HepG2 (cell line): ENCODE data around the gene ITGAE. TPM values are rescaled to one million over a fixed set of nuclear protein-coding genes. Genes with fewer than 3 reads are reported as not detected.

Experiments used
- BRD4 ChIP-seq: sonication (generic); formaldehyde crosslinking; IDR thresholded peaks from 2 replicates; pipeline ENCODE4 v1.4.0; 2020; ENCODE audit warnings: missing genetic modification reagents
- DMAP1 ChIP-seq: IDR thresholded peaks from 2 replicates; pipeline ENCODE4 v1.6.1; 2016
- FOXA3 ChIP-seq: IDR thresholded peaks from 2 replicates; pipeline ENCODE4 v1.6.1; 2016; ENCODE audit warnings: missing genetic modification reagents, missing compliant biosample characterization
- MED13 ChIP-seq: sonication (generic); formaldehyde crosslinking; IDR thresholded peaks from 2 replicates; pipeline ENCODE4 v1.5.0; 2020; ENCODE audit warnings: missing genetic modification reagents
- MZF1 ChIP-seq: sonication (generic); formaldehyde crosslinking; IDR thresholded peaks from 2 replicates; pipeline ENCODE4 v1.8.1; 2023; ENCODE audit warnings: mild to moderate bottlenecking, missing genetic modification reagents, borderline replicate concordance
- PHF20 ChIP-seq: sonication (generic); formaldehyde crosslinking; IDR thresholded peaks from 2 replicates; pipeline ENCODE4 v1.5.0; 2020; ENCODE audit warnings: mild to moderate bottlenecking, missing genetic modification reagents
- PHF8 ChIP-seq: sonication (generic); formaldehyde crosslinking; IDR thresholded peaks from 2 replicates; pipeline ENCODE4 v1.5.0; 2020; ENCODE audit warnings: missing genetic modification reagents
- POLR2G ChIP-seq: fragments of 200-400 bp; formaldehyde crosslinking; IDR thresholded peaks from 2 replicates; pipeline ENCODE4 v1.6.1; 2018; ENCODE audit warnings: mild to moderate bottlenecking, low read depth, low read length, moderate library complexity
- SKI ChIP-seq: fragments of 450-650 bp; IDR thresholded peaks from one replicate; pipeline ENCODE4 v1.6.1; 2018; ENCODE audit warnings: mild to moderate bottlenecking; ENCODE audit not compliant: partially characterized antibody
- SP4 ChIP-seq: sonication (generic); formaldehyde crosslinking; IDR thresholded peaks from 2 replicates; pipeline ENCODE4 v1.8.1; 2023; ENCODE audit warnings: mild to moderate bottlenecking, missing genetic modification reagents
- SRY ChIP-seq: sonication (generic); formaldehyde crosslinking; IDR thresholded peaks from 2 replicates; pipeline ENCODE4 v1.8.0; 2022; ENCODE audit warnings: mild to moderate bottlenecking, missing genetic modification reagents
- TSC22D2 ChIP-seq: sonication (generic); formaldehyde crosslinking; IDR thresholded peaks from 2 replicates; pipeline ENCODE4 v1.5.1; 2020; ENCODE audit warnings: missing genetic modification reagents, mild to moderate bottlenecking, borderline replicate concordance
- YEATS2 ChIP-seq: sonication (generic); formaldehyde crosslinking; IDR thresholded peaks from 2 replicates; pipeline ENCODE4 v1.4.0; 2020; ENCODE audit warnings: missing genetic modification reagents, borderline replicate concordance
- ZBTB38 ChIP-seq: sonication (generic); formaldehyde crosslinking; IDR thresholded peaks from 2 replicates; pipeline ENCODE4 v1.5.1; 2020; ENCODE audit warnings: mild to moderate bottlenecking, missing genetic modification reagents
- ZIK1 ChIP-seq: sonication (generic); formaldehyde crosslinking; IDR thresholded peaks from 2 replicates; pipeline ENCODE4 v1.5.0; 2020; ENCODE audit warnings: mild to moderate bottlenecking, low read depth, missing genetic modification reagents, borderline replicate concordance
- ZNF138 ChIP-seq: sonication (generic); formaldehyde crosslinking; IDR thresholded peaks from 2 replicates; pipeline ENCODE4 v1.5.0; 2020; ENCODE audit warnings: mild to moderate bottlenecking, low read depth, missing genetic modification reagents
- ZNF557 ChIP-seq: sonication (generic); formaldehyde crosslinking; IDR thresholded peaks from 2 replicates; pipeline ENCODE4 v1.4.0; 2020; ENCODE audit warnings: missing genetic modification reagents
- ZNF558 ChIP-seq: sonication (generic); formaldehyde crosslinking; IDR thresholded peaks from 2 replicates; pipeline ENCODE4 v1.9.0; 2022; ENCODE audit warnings: mild to moderate bottlenecking, missing genetic modification reagents, borderline replicate concordance
- ZNF577 ChIP-seq: sonication (generic); formaldehyde crosslinking; IDR thresholded peaks from 2 replicates; pipeline ENCODE4 v1.4.0; 2020; ENCODE audit warnings: mild to moderate bottlenecking, low read depth, missing genetic modification reagents, borderline replicate concordance
- ZNF883 ChIP-seq: sonication (generic); formaldehyde crosslinking; IDR thresholded peaks from 2 replicates; pipeline ENCODE4 v1.5.1; 2020; ENCODE audit warnings: mild to moderate bottlenecking, missing genetic modification reagents; ENCODE audit errors: not compliant biosample characterization
- polyA plus RNA-seq, 8 experiments: library from polyadenylated mRNA; depleted of rRNA in 3 of 8; stranded (reverse) in 7 of 8; unstranded in 1 of 8; fragments of >200 nt; fragmentation: Illumina TruSeq in 4 of 8; extraction: Trizol in 4 of 8; gene quantifications; 2 replicates each; pipeline versions ENCODE4 v1.2.1 to v1.2.3, GENCODE V29; 2011 to 2016; ENCODE audit warnings: low read depth in 4 of 8, missing spikeins in 1 of 8, mixed read lengths in 1 of 8; ENCODE audit not compliant: insufficient read depth in 1 of 8
- total RNA-seq, 5 experiments: library from RNA; depleted of rRNA; stranded (reverse); fragments of >200 nt; fragmentation: Illumina TruSeq; extraction: Trizol; gene quantifications; 2 replicates each; pipeline ENCODE4 v1.2.3, GENCODE V29; 2016; ENCODE audit warnings: low read depth in 1 of 5
- TF ChIP-seq, protein P1 (sequence below): sonication (generic); formaldehyde crosslinking; IDR thresholded peaks from 2 replicates; pipeline ENCODE4 v1.5.0; 2020; ENCODE audit warnings: mild to moderate bottlenecking, missing genetic modification reagents, moderate library complexity
- TF ChIP-seq, protein P2 (sequence below): IDR thresholded peaks from 2 replicates; pipeline ENCODE4 v1.6.1; 2012; ENCODE audit warnings: low read depth, low read length, improper control_type of control experiment
- TF ChIP-seq, protein P3 (sequence below): sonication (generic); formaldehyde crosslinking; IDR thresholded peaks from 2 replicates; pipeline ENCODE4 v1.8.0; 2022; ENCODE audit warnings: mild to moderate bottlenecking, missing genetic modification reagents, moderate library complexity
- TF ChIP-seq, protein P4 (sequence below): sonication (generic); formaldehyde crosslinking; IDR thresholded peaks from 2 replicates; pipeline ENCODE4 v1.5.0; 2020; ENCODE audit warnings: missing genetic modification reagents, mild to moderate bottlenecking, borderline replicate concordance

ITGAE gene
- total and polyA plus RNA-seq, 2 of the 13 experiments (the other 11 are each of a cell fraction or from before 2014, with no cell fraction given): 42.3 to 49.0 TPM

DNA sequence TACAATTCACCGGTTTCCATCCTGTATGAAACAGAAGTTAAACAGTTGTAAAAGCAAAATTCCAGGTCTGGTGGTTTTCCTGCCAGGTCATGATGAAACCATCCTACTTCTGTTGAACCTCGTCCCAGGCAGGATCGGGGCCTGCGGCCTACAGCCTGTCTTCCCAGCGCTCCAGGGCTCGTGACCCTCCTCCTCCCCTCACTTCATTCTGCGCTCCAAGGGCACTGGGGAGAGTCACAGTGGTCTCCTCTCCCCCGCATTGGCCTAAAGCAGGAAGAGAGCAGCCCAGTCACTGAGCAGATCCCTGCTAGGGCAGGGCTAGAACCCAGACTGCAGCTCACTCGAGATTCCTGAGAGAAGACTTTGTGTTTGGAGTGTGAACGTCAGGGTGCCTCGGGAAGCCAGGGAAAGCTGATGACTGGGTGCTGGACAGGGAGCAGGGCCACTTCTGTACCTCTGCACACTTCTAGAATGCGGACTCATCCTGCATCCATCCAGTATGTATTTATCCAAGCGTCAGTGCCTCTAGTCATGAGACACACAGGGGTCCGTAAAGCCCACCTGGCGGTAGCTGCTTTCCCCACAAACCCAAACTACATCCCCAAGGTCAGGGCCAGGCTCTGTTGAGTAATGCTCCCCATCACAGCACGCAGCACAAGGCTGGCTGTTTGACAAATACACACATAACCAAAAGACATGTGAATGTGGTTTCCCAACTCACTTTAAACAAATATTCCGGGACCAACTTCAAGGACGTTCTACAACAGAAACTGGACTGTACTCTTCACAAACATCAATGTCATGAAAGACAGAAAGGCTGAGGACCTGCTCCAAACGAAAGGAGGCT lies 1.7 kb upstream of the ITGAE start (continued):
- peak; percentile 65 for TF ChIP-seq SP4 (CRISPR knock-in tag)
- peak; percentile 91 for TF ChIP-seq BRD4 (CRISPR knock-in tag)
- peak; percentile 95 for TF ChIP-seq MED13 (CRISPR knock-in tag)
- TF ChIP-seq ZNF138 (CRISPR knock-in tag): no peak
- TF ChIP-seq, protein P1, sequence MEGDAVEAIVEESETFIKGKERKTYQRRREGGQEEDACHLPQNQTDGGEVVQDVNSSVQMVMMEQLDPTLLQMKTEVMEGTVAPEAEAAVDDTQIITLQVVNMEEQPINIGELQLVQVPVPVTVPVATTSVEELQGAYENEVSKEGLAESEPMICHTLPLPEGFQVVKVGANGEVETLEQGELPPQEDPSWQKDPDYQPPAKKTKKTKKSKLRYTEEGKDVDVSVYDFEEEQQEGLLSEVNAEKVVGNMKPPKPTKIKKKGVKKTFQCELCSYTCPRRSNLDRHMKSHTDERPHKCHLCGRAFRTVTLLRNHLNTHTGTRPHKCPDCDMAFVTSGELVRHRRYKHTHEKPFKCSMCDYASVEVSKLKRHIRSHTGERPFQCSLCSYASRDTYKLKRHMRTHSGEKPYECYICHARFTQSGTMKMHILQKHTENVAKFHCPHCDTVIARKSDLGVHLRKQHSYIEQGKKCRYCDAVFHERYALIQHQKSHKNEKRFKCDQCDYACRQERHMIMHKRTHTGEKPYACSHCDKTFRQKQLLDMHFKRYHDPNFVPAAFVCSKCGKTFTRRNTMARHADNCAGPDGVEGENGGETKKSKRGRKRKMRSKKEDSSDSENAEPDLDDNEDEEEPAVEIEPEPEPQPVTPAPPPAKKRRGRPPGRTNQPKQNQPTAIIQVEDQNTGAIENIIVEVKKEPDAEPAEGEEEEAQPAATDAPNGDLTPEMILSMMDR (CRISPR knock-in tag): peak; percentile 31; the same call in 1 of the 2 replicates
- 0 out of 2 replicates have a peak, but pooled peaks have one; percentile 12 for TF ChIP-seq ZNF557 (CRISPR knock-in tag)
- TF ChIP-seq SKI: peak; percentile 92
- no peak for TF ChIP-seq ZNF558 (CRISPR knock-in tag)
- peak; percentile 76; the same call in 1 of the 2 replicates for TF ChIP-seq YEATS2 (CRISPR knock-in tag)
- TF ChIP-seq TSC22D2: no peak
- TF ChIP-seq, protein P2, sequence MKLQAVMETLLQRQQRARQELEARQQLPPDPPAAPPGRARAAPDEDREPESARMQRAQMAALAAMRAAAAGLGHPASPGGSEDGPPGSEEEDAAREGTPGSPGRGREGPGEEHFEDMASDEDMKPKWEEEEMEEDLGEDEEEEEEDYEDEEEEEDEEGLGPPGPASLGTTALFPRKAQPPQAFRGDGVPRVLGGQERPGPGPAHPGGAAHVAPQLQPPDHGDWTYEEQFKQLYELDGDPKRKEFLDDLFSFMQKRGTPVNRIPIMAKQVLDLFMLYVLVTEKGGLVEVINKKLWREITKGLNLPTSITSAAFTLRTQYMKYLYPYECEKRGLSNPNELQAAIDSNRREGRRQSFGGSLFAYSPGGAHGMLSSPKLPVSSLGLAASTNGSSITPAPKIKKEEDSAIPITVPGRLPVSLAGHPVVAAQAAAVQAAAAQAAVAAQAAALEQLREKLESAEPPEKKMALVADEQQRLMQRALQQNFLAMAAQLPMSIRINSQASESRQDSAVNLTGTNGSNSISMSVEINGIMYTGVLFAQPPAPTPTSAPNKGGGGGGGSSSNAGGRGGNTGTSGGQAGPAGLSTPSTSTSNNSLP: 0 out of 2 replicates have a peak, but pooled peaks have one; percentile 17
- TF ChIP-seq ZNF883 (CRISPR knock-in tag): no peak
- TF ChIP-seq ZIK1 (CRISPR knock-in tag): peak; percentile 37; the same call in 1 of the 2 replicates
- peak; percentile 83 for TF ChIP-seq ZBTB38
- peak; percentile 89 for TF ChIP-seq DMAP1 (CRISPR knock-in tag)
- peak; percentile 79 for TF ChIP-seq POLR2G
- TF ChIP-seq FOXA3 (CRISPR knock-in tag): peak; percentile 98
- TF ChIP-seq ZNF577 (CRISPR knock-in tag): no peak
- TF ChIP-seq, protein P3, sequence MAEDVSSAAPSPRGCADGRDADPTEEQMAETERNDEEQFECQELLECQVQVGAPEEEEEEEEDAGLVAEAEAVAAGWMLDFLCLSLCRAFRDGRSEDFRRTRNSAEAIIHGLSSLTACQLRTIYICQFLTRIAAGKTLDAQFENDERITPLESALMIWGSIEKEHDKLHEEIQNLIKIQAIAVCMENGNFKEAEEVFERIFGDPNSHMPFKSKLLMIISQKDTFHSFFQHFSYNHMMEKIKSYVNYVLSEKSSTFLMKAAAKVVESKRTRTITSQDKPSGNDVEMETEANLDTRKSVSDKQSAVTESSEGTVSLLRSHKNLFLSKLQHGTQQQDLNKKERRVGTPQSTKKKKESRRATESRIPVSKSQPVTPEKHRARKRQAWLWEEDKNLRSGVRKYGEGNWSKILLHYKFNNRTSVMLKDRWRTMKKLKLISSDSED: no peak
- no peak; the same call in 1 of the 2 replicates for TF ChIP-seq SRY
- TF ChIP-seq, protein P4, sequence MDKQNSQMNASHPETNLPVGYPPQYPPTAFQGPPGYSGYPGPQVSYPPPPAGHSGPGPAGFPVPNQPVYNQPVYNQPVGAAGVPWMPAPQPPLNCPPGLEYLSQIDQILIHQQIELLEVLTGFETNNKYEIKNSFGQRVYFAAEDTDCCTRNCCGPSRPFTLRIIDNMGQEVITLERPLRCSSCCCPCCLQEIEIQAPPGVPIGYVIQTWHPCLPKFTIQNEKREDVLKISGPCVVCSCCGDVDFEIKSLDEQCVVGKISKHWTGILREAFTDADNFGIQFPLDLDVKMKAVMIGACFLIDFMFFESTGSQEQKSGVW (CRISPR knock-in tag): no peak
- TF ChIP-seq MZF1 (CRISPR knock-in tag): no peak
- TF ChIP-seq PHF20: 0 out of 2 replicates have a peak, but pooled peaks have one; percentile 40
- TF ChIP-seq PHF8 (CRISPR knock-in tag): peak; percentile 62; the same call in 1 of the 2 replicates
